ENCODE results near the gene TRIM22.

TRIM22 gene

DNA sequence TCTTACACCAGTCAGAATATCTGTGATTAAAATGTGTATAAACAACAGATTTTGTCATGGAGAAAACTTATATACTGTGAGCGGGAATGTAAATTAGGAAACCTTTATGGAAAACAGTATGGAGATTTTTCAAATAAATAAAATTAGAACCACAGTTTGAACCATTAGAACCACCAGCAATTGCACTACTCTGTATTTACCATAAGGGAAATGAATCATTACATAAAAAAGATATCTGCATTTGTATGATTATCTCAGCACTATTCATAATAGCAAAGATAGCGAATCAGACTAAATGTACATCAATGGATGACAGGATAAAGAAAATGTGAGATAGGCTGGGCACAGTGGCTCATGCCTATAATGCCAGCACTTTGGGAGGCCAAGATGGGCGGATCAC, 57.0 kb downstream of the TRIM22 start:
- DNase-seq (ENCODE audit: low read depth) = no peak

DNA sequence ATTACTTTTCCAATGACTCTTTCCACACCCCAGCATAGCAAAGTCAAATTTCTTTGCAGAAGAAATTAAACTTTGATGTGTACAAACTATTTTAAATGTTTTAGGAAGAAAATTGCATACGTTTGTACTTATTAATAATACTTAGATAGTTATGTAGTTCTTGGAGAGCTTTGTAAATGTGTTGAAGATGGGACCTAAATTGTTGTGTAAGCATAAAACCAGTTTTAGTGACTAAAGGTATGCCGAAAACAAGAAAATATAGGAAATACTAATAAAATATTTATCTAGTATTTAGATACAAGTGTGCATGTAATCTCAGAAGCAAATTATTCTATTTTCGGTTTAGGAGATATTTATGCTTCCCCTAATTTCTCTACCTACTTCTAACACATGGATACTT, 60.2 kb downstream of the TRIM22 start:
- no peak for DNase-seq (ENCODE audit: low read depth)

DNA sequence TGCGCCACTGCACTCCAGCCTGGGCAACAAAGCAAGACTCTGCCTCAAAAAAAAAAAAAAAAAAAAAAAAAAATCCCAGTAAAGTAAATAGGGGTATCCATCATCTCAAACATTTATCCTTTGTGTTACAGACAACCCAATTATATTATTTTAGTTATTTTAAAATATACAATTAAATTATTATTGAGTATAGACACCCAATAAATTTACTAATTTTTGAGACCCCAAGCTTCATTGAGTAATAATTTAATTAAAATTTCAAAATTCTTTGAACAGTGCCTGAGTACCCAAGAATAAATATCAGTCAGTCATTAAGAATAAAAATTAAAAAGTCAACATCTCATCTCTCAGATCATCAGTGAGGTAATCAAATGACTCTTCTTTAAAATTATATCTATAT, 64.4 kb downstream of the TRIM22 start, which contains the start of gene OR52N4:
TSS of gene OR52N4 (plus strand) at position 301 of the 400 bp plus-strand sequence. CDS start 498 bp downstream, outside the sequence.
- no peak for DNase-seq (ENCODE audit: low read depth)
